Measurements from ENCODE around the gene BEAN1. TPM values are rescaled to one million over a fixed set of nuclear protein-coding genes. Genes with fewer than 3 reads are reported as not detected.
A peak's percentile ranks its signal among the peaks of the same experiment; 100 is the strongest.

Gene BEAN1
- total RNA-seq, 1 experiment from 2014 or later: 0.24 TPM

DNA sequence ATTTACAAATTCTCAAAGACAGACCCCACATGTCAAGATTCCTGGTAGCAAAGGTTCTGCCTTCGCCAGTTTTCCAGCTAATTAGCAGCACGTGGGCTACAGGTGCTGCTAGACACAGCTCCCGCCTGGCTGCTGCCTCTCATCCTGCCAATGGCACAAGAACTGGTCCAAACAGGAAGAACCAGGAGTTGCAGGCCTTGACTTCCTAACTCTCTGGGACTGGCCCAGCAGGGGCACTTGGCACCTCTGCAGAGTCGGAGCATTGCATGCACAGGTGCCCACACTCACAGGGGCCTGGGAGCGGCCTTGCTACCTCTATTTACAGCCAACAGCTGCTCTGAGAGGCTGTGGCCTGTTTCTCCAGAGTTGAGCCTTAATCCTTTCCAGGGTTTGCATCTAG is 83.2 kb downstream of the BEAN1 start:
- Histone ChIP-seq H3K56ac (ENCODE audit: insufficient read length, low read depth, low read length) (no peak overlapping the region), H3K9ac (ENCODE audit: extremely low read depth, insufficient read length, low read length) (no peak overlapping the region), H2BK15ac (ENCODE audit: low read depth, low read length) (no peak overlapping the region), H3K9me3 (ENCODE audit: control insufficient read depth, low read depth, low read length) (no peaks in the 10 kb centered on the region), H4K5ac (ENCODE audit: insufficient read length, low read depth, low read length) (no peak overlapping the region), H3K27me3 (ENCODE audit: insufficient read depth, low read length) (no peaks in the 10 kb centered on the region), H3K27ac (ENCODE audit: insufficient read length, low read depth, low read length) (no peak overlapping the region), H3T11ph (ENCODE audit: low read length) (no peak overlapping the region), H3K14ac (ENCODE audit: insufficient read depth, low read length) (no peak overlapping the region), H3K4me1 (ENCODE audit: insufficient read depth, low read length) (peaks cover 4% of the 10 kb centered on the region; the same call in 1 of the 2 replicates), H4K8ac (replicated peaks; ENCODE audit: insufficient read length, low read depth, low read length) (no peak overlapping the region), H2BK120ac (ENCODE audit: low read depth, low read length, poor library complexity, severe bottlenecking) (no peak overlapping the region), H2AK5ac (ENCODE audit: insufficient read length, low read length) (no peak overlapping the region), H4K20me1 (ENCODE audit: control insufficient read depth, insufficient read depth, insufficient read length) (no peaks in the 10 kb centered on the region), H2AFZ (ENCODE audit: low read length) (no peak overlapping the region), H2BK5ac (ENCODE audit: insufficient read length, low read length) (no peak overlapping the region), H3K23me2 (ENCODE audit: insufficient read length, low read depth, low read length, poor library complexity, severe bottlenecking) (no peaks in the 10 kb centered on the region), H3K18ac (ENCODE audit: insufficient read length, low read depth, low read length) (no peak overlapping the region), H3K4me2 (ENCODE audit: insufficient read depth, insufficient read length, low read length) (no peak overlapping the region), H4K91ac (ENCODE audit: insufficient read length, low read depth, low read length) (no peak overlapping the region), H3K4ac (ENCODE audit: low read depth, low read length) (no peak overlapping the region), H3K79me2 (ENCODE audit: insufficient read depth, low read length) (no peaks in the 10 kb centered on the region), H3K79me1 (ENCODE audit: insufficient read depth, low read depth, low read length, poor library complexity, severe bottlenecking) (no peaks in the 10 kb centered on the region), H2BK12ac (ENCODE audit: insufficient read length, low read depth, low read length) (no peak overlapping the region), H2BK20ac (ENCODE audit: low read depth, low read length, poor library complexity, severe bottlenecking) (no peak overlapping the region), H3K23ac (ENCODE audit: insufficient read length, low read depth, low read length) (no peak overlapping the region)
- TF ChIP-seq, protein P1, sequence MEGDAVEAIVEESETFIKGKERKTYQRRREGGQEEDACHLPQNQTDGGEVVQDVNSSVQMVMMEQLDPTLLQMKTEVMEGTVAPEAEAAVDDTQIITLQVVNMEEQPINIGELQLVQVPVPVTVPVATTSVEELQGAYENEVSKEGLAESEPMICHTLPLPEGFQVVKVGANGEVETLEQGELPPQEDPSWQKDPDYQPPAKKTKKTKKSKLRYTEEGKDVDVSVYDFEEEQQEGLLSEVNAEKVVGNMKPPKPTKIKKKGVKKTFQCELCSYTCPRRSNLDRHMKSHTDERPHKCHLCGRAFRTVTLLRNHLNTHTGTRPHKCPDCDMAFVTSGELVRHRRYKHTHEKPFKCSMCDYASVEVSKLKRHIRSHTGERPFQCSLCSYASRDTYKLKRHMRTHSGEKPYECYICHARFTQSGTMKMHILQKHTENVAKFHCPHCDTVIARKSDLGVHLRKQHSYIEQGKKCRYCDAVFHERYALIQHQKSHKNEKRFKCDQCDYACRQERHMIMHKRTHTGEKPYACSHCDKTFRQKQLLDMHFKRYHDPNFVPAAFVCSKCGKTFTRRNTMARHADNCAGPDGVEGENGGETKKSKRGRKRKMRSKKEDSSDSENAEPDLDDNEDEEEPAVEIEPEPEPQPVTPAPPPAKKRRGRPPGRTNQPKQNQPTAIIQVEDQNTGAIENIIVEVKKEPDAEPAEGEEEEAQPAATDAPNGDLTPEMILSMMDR (conservative IDR thresholded peaks at IDR 0.05): no peak
- DNase-seq: peak; percentile 27
- H3K27ac Mint-ChIP-seq: no peak overlapping the region; a peak in 1 of 7 replicates
- H3K9me3 Mint-ChIP-seq: peaks cover 2 to 3% of the 10 kb centered on the region in 2 experiments; a peak in 2 of 5 replicates
- H3K4me3 Mint-ChIP-seq: no peak overlapping the region
- no CpG with 5 or more reads among the region's 5 CpGs for WGBS (ENCODE audit: extremely low coverage, insufficient read length, low lambda C conversion rate)
- H3K4me1 Mint-ChIP-seq: peaks cover 29 to 38% of the 10 kb centered on the region in 2 experiments
- peaks cover 6 to 17% (median 11%) of the 10 kb centered on the region in 3 experiments; a peak in 5 of 7 replicates for H3K36me3 Mint-ChIP-seq (ENCODE audit: insufficient read depth in 1 of 3, low read depth in 3 of 3)
- H3K27me3 Mint-ChIP-seq (ENCODE audit: low read depth): peaks cover 11% of the 10 kb centered on the region
